ENCODE results near the gene RBM47. TPM values are rescaled to one million over a fixed set of nuclear protein-coding genes. Genes with fewer than 3 reads are reported as not detected.

RBM47 gene
- total and polyA plus RNA-seq, 10 of the 15 experiments (the other 5 are each of a cell fraction or from before 2014, with no cell fraction given) = 7.9 to 45.0 (median 28.7) TPM

- TF ChIP-seq, protein P1, sequence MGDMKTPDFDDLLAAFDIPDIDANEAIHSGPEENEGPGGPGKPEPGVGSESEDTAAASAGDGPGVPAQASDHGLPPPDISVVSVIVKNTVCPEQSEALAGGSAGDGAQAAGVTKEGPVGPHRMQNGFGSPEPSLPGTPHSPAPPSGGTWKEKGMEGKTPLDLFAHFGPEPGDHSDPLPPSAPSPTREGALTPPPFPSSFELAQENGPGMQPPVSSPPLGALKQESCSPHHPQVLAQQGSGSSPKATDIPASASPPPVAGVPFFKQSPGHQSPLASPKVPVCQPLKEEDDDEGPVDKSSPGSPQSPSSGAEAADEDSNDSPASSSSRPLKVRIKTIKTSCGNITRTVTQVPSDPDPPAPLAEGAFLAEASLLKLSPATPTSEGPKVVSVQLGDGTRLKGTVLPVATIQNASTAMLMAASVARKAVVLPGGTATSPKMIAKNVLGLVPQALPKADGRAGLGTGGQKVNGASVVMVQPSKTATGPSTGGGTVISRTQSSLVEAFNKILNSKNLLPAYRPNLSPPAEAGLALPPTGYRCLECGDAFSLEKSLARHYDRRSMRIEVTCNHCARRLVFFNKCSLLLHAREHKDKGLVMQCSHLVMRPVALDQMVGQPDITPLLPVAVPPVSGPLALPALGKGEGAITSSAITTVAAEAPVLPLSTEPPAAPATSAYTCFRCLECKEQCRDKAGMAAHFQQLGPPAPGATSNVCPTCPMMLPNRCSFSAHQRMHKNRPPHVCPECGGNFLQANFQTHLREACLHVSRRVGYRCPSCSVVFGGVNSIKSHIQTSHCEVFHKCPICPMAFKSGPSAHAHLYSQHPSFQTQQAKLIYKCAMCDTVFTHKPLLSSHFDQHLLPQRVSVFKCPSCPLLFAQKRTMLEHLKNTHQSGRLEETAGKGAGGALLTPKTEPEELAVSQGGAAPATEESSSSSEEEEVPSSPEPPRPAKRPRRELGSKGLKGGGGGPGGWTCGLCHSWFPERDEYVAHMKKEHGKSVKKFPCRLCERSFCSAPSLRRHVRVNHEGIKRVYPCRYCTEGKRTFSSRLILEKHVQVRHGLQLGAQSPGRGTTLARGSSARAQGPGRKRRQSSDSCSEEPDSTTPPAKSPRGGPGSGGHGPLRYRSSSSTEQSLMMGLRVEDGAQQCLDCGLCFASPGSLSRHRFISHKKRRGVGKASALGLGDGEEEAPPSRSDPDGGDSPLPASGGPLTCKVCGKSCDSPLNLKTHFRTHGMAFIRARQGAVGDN (IDR thresholded peaks at IDR 0.05) = peak; percentile 39; the same call in 1 of the 2 replicates
- TF ChIP-seq JUNB (IDR thresholded peaks at IDR 0.05) = peak; percentile 76
- no peak for TF ChIP-seq CBFB (IDR thresholded peaks at IDR 0.05; ENCODE audit: low read depth)
- peak; percentile 82 for TF ChIP-seq ATF7 (IDR thresholded peaks at IDR 0.05; ENCODE audit: low read depth)
- TF ChIP-seq BHLHE40 (IDR thresholded peaks at IDR 0.05; ENCODE audit: borderline replicate concordance in 1 of 2, low read depth in 2 of 2, low read length in 1 of 2) = 0 out of 4 replicates have a peak, but pooled peaks of 1 of the 2 experiments have one; percentile 21
- TF ChIP-seq, protein P2, sequence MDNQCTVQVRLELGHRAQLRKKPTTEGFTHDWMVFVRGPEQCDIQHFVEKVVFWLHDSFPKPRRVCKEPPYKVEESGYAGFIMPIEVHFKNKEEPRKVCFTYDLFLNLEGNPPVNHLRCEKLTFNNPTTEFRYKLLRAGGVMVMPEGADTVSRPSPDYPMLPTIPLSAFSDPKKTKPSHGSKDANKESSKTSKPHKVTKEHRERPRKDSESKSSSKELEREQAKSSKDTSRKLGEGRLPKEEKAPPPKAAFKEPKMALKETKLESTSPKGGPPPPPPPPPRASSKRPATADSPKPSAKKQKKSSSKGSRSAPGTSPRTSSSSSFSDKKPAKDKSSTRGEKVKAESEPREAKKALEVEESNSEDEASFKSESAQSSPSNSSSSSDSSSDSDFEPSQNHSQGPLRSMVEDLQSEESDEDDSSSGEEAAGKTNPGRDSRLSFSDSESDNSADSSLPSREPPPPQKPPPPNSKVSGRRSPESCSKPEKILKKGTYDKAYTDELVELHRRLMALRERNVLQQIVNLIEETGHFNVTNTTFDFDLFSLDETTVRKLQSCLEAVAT (IDR thresholded peaks at IDR 0.05) = no peak
- no peak for TF ChIP-seq SUPT20H (IDR thresholded peaks at IDR 0.05; ENCODE audit: borderline replicate concordance, control insufficient read depth, low read depth, low read length)
- TF ChIP-seq CEBPB (IDR thresholded peaks at IDR 0.05; ENCODE audit: borderline replicate concordance in 1 of 2, low read depth in 2 of 2, low read length in 2 of 2) = no peak
- no peak for TF ChIP-seq PAX5 (IDR thresholded peaks at IDR 0.05; ENCODE audit: borderline replicate concordance, low read depth, low read length)
- TF ChIP-seq ATF2 (IDR thresholded peaks at IDR 0.05; ENCODE audit: low read length) = peak; percentile 46; the same call in 1 of the 2 replicates
- peak; percentile 39 for TF ChIP-seq MTA2 (IDR thresholded peaks at IDR 0.05; ENCODE audit: low read depth)
- peak; percentile 48 for TF ChIP-seq NR2F1 (conservative IDR thresholded peaks at IDR 0.05)
- TF ChIP-seq POU2F2 (IDR thresholded peaks at IDR 0.05; ENCODE audit: borderline replicate concordance, low read depth, low read length) = no peak
- no peak for TF ChIP-seq FOXM1 (IDR thresholded peaks at IDR 0.05; ENCODE audit: low read depth, low read length)
- TF ChIP-seq NFIC (IDR thresholded peaks at IDR 0.05; ENCODE audit: low read depth, low read length) = peak; percentile 40; the same call in 1 of the 2 replicates
- no peak for TF ChIP-seq YBX1 (IDR thresholded peaks at IDR 0.05)
These were observed 171.6 kb downstream of the RBM47 start (continued) for GRCh38 chr4:40458109-40458508.

Data from GM12878 (cell line).